Activated CD8-positive, alpha-beta memory T cell treated with anti-CD3 and anti-CD28 coated beads for 48 hours (primary cell): Measurements from ENCODE around the gene OR7E24.
A peak's percentile ranks its signal among the peaks of the same experiment; 100 is the strongest.

Experiments
- DNase-seq, 3 experiments: peaks; one replicate each; pipeline ENCODE4 v3.0.0-alpha.2; 2020; ENCODE audit warnings: low read depth in 2 of 3, low spot score in 2 of 3

OR7E24 gene

GRCh38 chr19:9250630-9251029, at the start of gene OR7E24:
OR7E24 (plus strand) TSS chr19:9250930; CDS start chr19:9251044, 114 bp downstream.
- DNase-seq, result no peak

GRCh38 chr19:9205501-9206113, 45.1 kb upstream of the OR7E24 start:
- DNase-seq, result peak; percentile 15 to 24 (median 23)

GRCh38 chr19:9219489-9219888, 31.2 kb upstream of the OR7E24 start, which contains the start of gene OR7D4:
OR7D4 (minus strand) TSS chr19:9219589; CDS start chr19:9214837, 4,752 bp downstream.
- no peak for DNase-seq

- no peak for DNase-seq
Measured at GRCh38 chr19:9251236-9251635, 506 bp downstream of the OR7E24 start.

GRCh38 chr19:9283485-9283884, 32.8 kb downstream of the OR7E24 start:
- peak in 2 of 3 experiments; percentile 9 to 16 for DNase-seq

- DNase-seq, result no peak
Measured at GRCh38 chr19:9289231-9289884, 38.6 kb downstream of the OR7E24 start.

- DNase-seq, result no peak
Measured at GRCh38 chr19:9295411-9295849, 44.7 kb downstream of the OR7E24 start.

GRCh38 chr19:9296336-9296735, 45.6 kb downstream of the OR7E24 start:
- DNase-seq, result no peak
